Hepatocyte (in vitro differentiated cells): ENCODE data around the gene CYP24A1.

Source experiments
- EZH2 ChIP-seq: fragments of 200-600 bp; sonication (generic); IDR thresholded peaks from 2 replicates; pipeline ENCODE4 v1.6.1; 2016; ENCODE audit warnings: antibody characterized with exemption, mild to moderate bottlenecking, borderline replicate concordance
- EZH2phosphoT487 ChIP-seq: fragments of 200-600 bp; sonication (generic); IDR thresholded peaks from one replicate; pipeline ENCODE4 v1.6.1; 2018; ENCODE audit warnings: antibody characterized with exemption, mild to moderate bottlenecking, low read depth, moderate library complexity; ENCODE audit not compliant: unreplicated experiment, severe bottlenecking
- TF ChIP-seq, protein P1 (sequence below): fragments of 200-600 bp; sonication (generic); IDR thresholded peaks from 2 replicates; pipeline ENCODE4 v1.5.1; 2016; ENCODE audit warnings: antibody characterized with exemption, mild to moderate bottlenecking; ENCODE audit not compliant: poor library complexity

DNA sequence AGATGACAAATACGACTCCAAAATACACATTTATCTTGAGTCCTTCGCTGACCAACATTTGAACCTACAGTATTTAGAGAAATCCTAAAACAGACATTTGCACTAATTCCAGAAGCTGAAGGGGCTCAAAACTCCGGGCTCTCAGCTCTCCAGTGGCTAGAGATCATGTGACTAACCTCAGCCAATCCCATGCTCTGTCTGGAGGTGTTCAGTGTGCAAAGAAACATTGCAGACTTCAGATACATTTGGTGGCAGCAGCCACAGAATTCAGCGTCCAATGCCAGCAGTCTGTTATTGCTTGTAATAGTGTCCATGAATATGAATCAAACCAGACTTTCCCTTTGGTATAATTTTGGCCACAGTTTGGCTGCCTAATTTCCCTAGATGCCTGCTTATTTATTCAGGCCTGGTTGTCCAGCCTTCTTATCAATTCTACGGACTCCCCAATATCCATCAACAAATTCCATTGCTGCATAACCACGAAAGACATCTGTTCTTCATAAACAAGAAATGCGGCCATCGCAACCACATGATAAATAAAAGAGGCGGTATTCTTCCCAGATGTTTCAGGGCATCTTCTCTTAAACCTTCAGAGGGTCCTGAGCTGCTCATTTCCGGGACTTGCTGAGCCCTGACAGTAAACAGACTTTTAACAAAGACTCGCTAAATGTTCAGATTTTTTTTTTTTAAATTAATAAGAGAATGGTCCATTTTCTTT lies 14.5 kb upstream of the CYP24A1 start:
- TF ChIP-seq, protein P1, sequence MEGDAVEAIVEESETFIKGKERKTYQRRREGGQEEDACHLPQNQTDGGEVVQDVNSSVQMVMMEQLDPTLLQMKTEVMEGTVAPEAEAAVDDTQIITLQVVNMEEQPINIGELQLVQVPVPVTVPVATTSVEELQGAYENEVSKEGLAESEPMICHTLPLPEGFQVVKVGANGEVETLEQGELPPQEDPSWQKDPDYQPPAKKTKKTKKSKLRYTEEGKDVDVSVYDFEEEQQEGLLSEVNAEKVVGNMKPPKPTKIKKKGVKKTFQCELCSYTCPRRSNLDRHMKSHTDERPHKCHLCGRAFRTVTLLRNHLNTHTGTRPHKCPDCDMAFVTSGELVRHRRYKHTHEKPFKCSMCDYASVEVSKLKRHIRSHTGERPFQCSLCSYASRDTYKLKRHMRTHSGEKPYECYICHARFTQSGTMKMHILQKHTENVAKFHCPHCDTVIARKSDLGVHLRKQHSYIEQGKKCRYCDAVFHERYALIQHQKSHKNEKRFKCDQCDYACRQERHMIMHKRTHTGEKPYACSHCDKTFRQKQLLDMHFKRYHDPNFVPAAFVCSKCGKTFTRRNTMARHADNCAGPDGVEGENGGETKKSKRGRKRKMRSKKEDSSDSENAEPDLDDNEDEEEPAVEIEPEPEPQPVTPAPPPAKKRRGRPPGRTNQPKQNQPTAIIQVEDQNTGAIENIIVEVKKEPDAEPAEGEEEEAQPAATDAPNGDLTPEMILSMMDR: no peak
- TF ChIP-seq EZH2phosphoT487 (no peak), EZH2 (no peak)
